Activated T-helper 17 cell treated with anti-CD3 and anti-CD28 coated beads, Interleukin-2, amount 50 U/mL, for 72 hours (primary cell): ENCODE data around the gene CDKAL1. TPM values are rescaled to one million over a fixed set of nuclear protein-coding genes. Genes with fewer than 3 reads are reported as not detected.

ENCODE experiments used
- ATAC-seq: fragments of 150-1000 bp; cut with Tn5 transposase; replicated peaks from 2 replicates; pipeline ENCODE4 v1.10.0; 2021; ENCODE audit warnings: mild to moderate bottlenecking, moderate library complexity
- H3K27ac Mint-ChIP-seq: one replicate; pipeline ENCODE4 v1.8.0; 2022; ENCODE audit warnings: mixed read lengths
- H3K27me3 Mint-ChIP-seq: one replicate; pipeline ENCODE4 v1.8.0; 2022; ENCODE audit warnings: mixed read lengths
- H3K36me3 Mint-ChIP-seq: one replicate; pipeline ENCODE4 v1.8.0; 2022; ENCODE audit warnings: low read depth, mild to moderate bottlenecking, mixed read lengths
- H3K4me1 Mint-ChIP-seq: one replicate; pipeline ENCODE4 v1.8.0; 2022; ENCODE audit warnings: mixed read lengths
- H3K4me3 Mint-ChIP-seq: one replicate; pipeline ENCODE4 v1.8.0; 2022; ENCODE audit warnings: mild to moderate bottlenecking, mixed read lengths
- H3K9me3 Mint-ChIP-seq: one replicate; pipeline ENCODE4 v1.8.0; 2022; ENCODE audit warnings: mixed read lengths
- total RNA-seq, 2 donors: library from RNA; stranded (reverse); gene quantifications; one replicate each; pipeline ENCODE4 v1.2.3, GENCODE V29; 2022

Gene CDKAL1
- total RNA-seq, 2 donors from 2014 or later, result 27.7 to 31.9 TPM

- no peaks in the 10 kb centered on the region for H3K27me3 Mint-ChIP-seq
- H3K4me1 Mint-ChIP-seq, result peaks cover 10% of the 10 kb centered on the region
- H3K36me3 Mint-ChIP-seq, result peaks cover 14% of the 10 kb centered on the region
- H3K9me3 Mint-ChIP-seq, result no peaks in the 10 kb centered on the region
- no peak for ATAC-seq
- no peak overlapping the region for H3K4me3 Mint-ChIP-seq
- no peak overlapping the region for H3K27ac Mint-ChIP-seq
Measured at GRCh38 chr6:20678831-20679352, 144.6 kb downstream of the CDKAL1 start.

- Mint-ChIP-seq H3K4me1 (peaks cover 10% of the 10 kb centered on the region), H3K36me3 (peaks cover 6% of the 10 kb centered on the region), H3K9me3 (no peaks in the 10 kb centered on the region), H3K27ac (peak overlapping the region; percentile 54), H3K4me3 (peak overlapping the region; percentile 24), H3K27me3 (no peaks in the 10 kb centered on the region)
- peak; percentile 56 for ATAC-seq
Measured at GRCh38 chr6:20680697-20681165, 146.5 kb downstream of the CDKAL1 start.

GRCh38 chr6:20681243-20681684 lies 147.0 kb downstream of the CDKAL1 start:
- H3K36me3 Mint-ChIP-seq, result peaks cover 6% of the 10 kb centered on the region
- peaks cover 10% of the 10 kb centered on the region for H3K4me1 Mint-ChIP-seq
- no peaks in the 10 kb centered on the region for H3K27me3 Mint-ChIP-seq
- H3K4me3 Mint-ChIP-seq, result peak overlapping the region; percentile 24
- H3K27ac Mint-ChIP-seq, result peak overlapping the region; percentile 54
- no peaks in the 10 kb centered on the region for H3K9me3 Mint-ChIP-seq
- peak; percentile 64 for ATAC-seq

- Mint-ChIP-seq H3K36me3 (no peaks in the 10 kb centered on the region), H3K27me3 (no peaks in the 10 kb centered on the region), H3K4me3 (no peak overlapping the region), H3K4me1 (peaks cover 19% of the 10 kb centered on the region), H3K27ac (no peak overlapping the region), H3K9me3 (no peaks in the 10 kb centered on the region)
- ATAC-seq, result no peak
Measured at GRCh38 chr6:20684474-20684873, 150.2 kb downstream of the CDKAL1 start.

GRCh38 chr6:20686142-20686541 lies 151.9 kb downstream of the CDKAL1 start:
- Mint-ChIP-seq H3K27me3 (no peaks in the 10 kb centered on the region), H3K4me1 (peaks cover 11% of the 10 kb centered on the region), H3K9me3 (no peaks in the 10 kb centered on the region), H3K27ac (no peak overlapping the region), H3K4me3 (no peak overlapping the region), H3K36me3 (no peaks in the 10 kb centered on the region)
- no peak for ATAC-seq

GRCh38 chr6:20687494-20687893 lies 153.2 kb downstream of the CDKAL1 start:
- Mint-ChIP-seq H3K27me3 (no peaks in the 10 kb centered on the region), H3K36me3 (no peaks in the 10 kb centered on the region)

GRCh38 chr6:20688710-20689500 lies 154.6 kb downstream of the CDKAL1 start:
- ATAC-seq, result peak; percentile 82
- H3K4me3 Mint-ChIP-seq, result peak overlapping the region; percentile 8
- no peaks in the 10 kb centered on the region for H3K9me3 Mint-ChIP-seq

More at GRCh38 chr6:20687494-20687893, 153.2 kb downstream of the CDKAL1 start:
- peaks cover 10% of the 10 kb centered on the region for H3K4me1 Mint-ChIP-seq
- ATAC-seq, result no peak
- no peaks in the 10 kb centered on the region for H3K9me3 Mint-ChIP-seq
- H3K27ac Mint-ChIP-seq, result no peak overlapping the region
- no peak overlapping the region for H3K4me3 Mint-ChIP-seq

GRCh38 chr6:20691185-20691584 lies 156.9 kb downstream of the CDKAL1 start:
- Mint-ChIP-seq H3K27me3 (no peaks in the 10 kb centered on the region), H3K36me3 (no peaks in the 10 kb centered on the region), H3K4me3 (no peak overlapping the region), H3K27ac (no peak overlapping the region), H3K4me1 (peaks cover 10% of the 10 kb centered on the region), H3K9me3 (no peaks in the 10 kb centered on the region)
- ATAC-seq, result no peak

More at GRCh38 chr6:20688710-20689500, 154.6 kb downstream of the CDKAL1 start:
- Mint-ChIP-seq H3K4me1 (peaks cover 10% of the 10 kb centered on the region), H3K27me3 (no peaks in the 10 kb centered on the region), H3K27ac (peak overlapping the region; percentile 1), H3K36me3 (no peaks in the 10 kb centered on the region)

GRCh38 chr6:20692023-20692422 lies 157.8 kb downstream of the CDKAL1 start:
- H3K27ac Mint-ChIP-seq, result no peak overlapping the region
- H3K4me3 Mint-ChIP-seq, result no peak overlapping the region
- no peaks in the 10 kb centered on the region for H3K36me3 Mint-ChIP-seq
- H3K27me3 Mint-ChIP-seq, result no peaks in the 10 kb centered on the region
- H3K4me1 Mint-ChIP-seq, result peaks cover 10% of the 10 kb centered on the region
- no peak for ATAC-seq
- H3K9me3 Mint-ChIP-seq, result no peaks in the 10 kb centered on the region

- Mint-ChIP-seq H3K27me3 (no peaks in the 10 kb centered on the region), H3K36me3 (no peaks in the 10 kb centered on the region), H3K9me3 (no peaks in the 10 kb centered on the region), H3K27ac (no peak overlapping the region), H3K4me1 (peaks cover 7% of the 10 kb centered on the region), H3K4me3 (no peak overlapping the region)
- ATAC-seq, result no peak
Measured at GRCh38 chr6:20693466-20694063, 159.3 kb downstream of the CDKAL1 start.

GRCh38 chr6:20696676-20697075 lies 162.4 kb downstream of the CDKAL1 start:
- H3K27ac Mint-ChIP-seq, result no peak overlapping the region
- no peak for ATAC-seq
- peaks cover 13% of the 10 kb centered on the region for H3K4me1 Mint-ChIP-seq
- no peak overlapping the region for H3K4me3 Mint-ChIP-seq
- no peaks in the 10 kb centered on the region for H3K9me3 Mint-ChIP-seq
- H3K36me3 Mint-ChIP-seq, result no peaks in the 10 kb centered on the region
- no peaks in the 10 kb centered on the region for H3K27me3 Mint-ChIP-seq

GRCh38 chr6:20698675-20699074 lies 164.4 kb downstream of the CDKAL1 start:
- no peaks in the 10 kb centered on the region for H3K27me3 Mint-ChIP-seq

GRCh38 chr6:20699402-20699801 lies 165.1 kb downstream of the CDKAL1 start:
- Mint-ChIP-seq H3K4me3 (no peak overlapping the region), H3K36me3 (no peaks in the 10 kb centered on the region), H3K27ac (no peak overlapping the region), H3K27me3 (no peaks in the 10 kb centered on the region), H3K9me3 (no peaks in the 10 kb centered on the region), H3K4me1 (peaks cover 22% of the 10 kb centered on the region)
- ATAC-seq, result no peak

More at GRCh38 chr6:20698675-20699074, 164.4 kb downstream of the CDKAL1 start:
- Mint-ChIP-seq H3K9me3 (no peaks in the 10 kb centered on the region), H3K4me3 (no peak overlapping the region), H3K27ac (peak overlapping the region; percentile 74), H3K4me1 (peaks cover 16% of the 10 kb centered on the region), H3K36me3 (no peaks in the 10 kb centered on the region)
- no peak for ATAC-seq

GRCh38 chr6:20700375-20700774 lies 166.1 kb downstream of the CDKAL1 start:
- no peaks in the 10 kb centered on the region for H3K27me3 Mint-ChIP-seq

GRCh38 chr6:20702366-20702765 lies 168.1 kb downstream of the CDKAL1 start:
- no peaks in the 10 kb centered on the region for H3K27me3 Mint-ChIP-seq
- no peaks in the 10 kb centered on the region for H3K9me3 Mint-ChIP-seq
- H3K36me3 Mint-ChIP-seq, result no peaks in the 10 kb centered on the region
- no peak overlapping the region for H3K4me3 Mint-ChIP-seq
- no peak overlapping the region for H3K27ac Mint-ChIP-seq
- ATAC-seq, result no peak
- peaks cover 38% of the 10 kb centered on the region for H3K4me1 Mint-ChIP-seq

More at GRCh38 chr6:20700375-20700774, 166.1 kb downstream of the CDKAL1 start:
- Mint-ChIP-seq H3K4me3 (no peak overlapping the region), H3K36me3 (no peaks in the 10 kb centered on the region), H3K9me3 (no peaks in the 10 kb centered on the region), H3K4me1 (peaks cover 26% of the 10 kb centered on the region), H3K27ac (no peak overlapping the region)
- no peak for ATAC-seq
